ENCODE measurements around the gene CNOT9.

CNOT9 gene

GRCh38 chr2:218578272-218578877, 9.7 kb downstream of the CNOT9 start:
- TF ChIP-seq POLR2AphosphoS5 (IDR thresholded peaks at IDR 0.05; ENCODE audit: low read depth, low read length), result no peak
- TF ChIP-seq TAF1 (IDR thresholded peaks at IDR 0.05; ENCODE audit: borderline replicate concordance, insufficient read depth, low read length), result no peak
- no peak for TF ChIP-seq SIN3A (IDR thresholded peaks at IDR 0.05; ENCODE audit: borderline replicate concordance, insufficient read depth, low read length)
- TF ChIP-seq FOXP2 (optimal IDR thresholded peaks at IDR 0.05; ENCODE audit: borderline replicate concordance, extremely low read depth, extremely low read length, insufficient read depth), result no peak
- TF ChIP-seq REST (IDR thresholded peaks at IDR 0.05; ENCODE audit: insufficient read depth in 1 of 2, low read depth in 2 of 2, low read length in 2 of 2), result no peak

- TF ChIP-seq REST (IDR thresholded peaks at IDR 0.05; ENCODE audit: insufficient read depth in 1 of 2, low read depth in 2 of 2, low read length in 2 of 2), result no peak
- no peak for TF ChIP-seq FOXP2 (optimal IDR thresholded peaks at IDR 0.05; ENCODE audit: borderline replicate concordance, extremely low read depth, extremely low read length, insufficient read depth)
- no peak for TF ChIP-seq TAF1 (IDR thresholded peaks at IDR 0.05; ENCODE audit: borderline replicate concordance, insufficient read depth, low read length)
- no peak for TF ChIP-seq SIN3A (IDR thresholded peaks at IDR 0.05; ENCODE audit: borderline replicate concordance, insufficient read depth, low read length)
- TF ChIP-seq POLR2AphosphoS5 (IDR thresholded peaks at IDR 0.05; ENCODE audit: low read depth, low read length), result no peak
Measured at GRCh38 chr2:218582076-218582475, 13.4 kb downstream of the CNOT9 start.

GRCh38 chr2:218583983-218584850, 15.6 kb downstream of the CNOT9 start:
- TF ChIP-seq SIN3A (IDR thresholded peaks at IDR 0.05; ENCODE audit: borderline replicate concordance, insufficient read depth, low read length) (no peak), REST (IDR thresholded peaks at IDR 0.05; ENCODE audit: insufficient read depth in 1 of 2, low read depth in 2 of 2, low read length in 2 of 2) (no peak), FOXP2 (optimal IDR thresholded peaks at IDR 0.05; ENCODE audit: borderline replicate concordance, extremely low read depth, extremely low read length, insufficient read depth) (no peak), TAF1 (IDR thresholded peaks at IDR 0.05; ENCODE audit: borderline replicate concordance, insufficient read depth, low read length) (no peak), POLR2AphosphoS5 (IDR thresholded peaks at IDR 0.05; ENCODE audit: low read depth, low read length) (no peak)

- no peak for TF ChIP-seq TAF1 (IDR thresholded peaks at IDR 0.05; ENCODE audit: borderline replicate concordance, insufficient read depth, low read length)
- TF ChIP-seq POLR2AphosphoS5 (IDR thresholded peaks at IDR 0.05; ENCODE audit: low read depth, low read length), result no peak
- TF ChIP-seq REST (IDR thresholded peaks at IDR 0.05; ENCODE audit: insufficient read depth in 1 of 2, low read depth in 2 of 2, low read length in 2 of 2), result no peak
- TF ChIP-seq SIN3A (IDR thresholded peaks at IDR 0.05; ENCODE audit: borderline replicate concordance, insufficient read depth, low read length), result no peak
- TF ChIP-seq FOXP2 (optimal IDR thresholded peaks at IDR 0.05; ENCODE audit: borderline replicate concordance, extremely low read depth, extremely low read length, insufficient read depth), result no peak
Measured at GRCh38 chr2:218585541-218585940, 16.9 kb downstream of the CNOT9 start.
